ENCODE results near the gene TRIML2. TPM values are rescaled to one million over a fixed set of nuclear protein-coding genes. Genes with fewer than 3 reads are reported as not detected.

The TRIML2 gene
- total RNA-seq, 3 donors from 2014 or later: not detected

GRCh38 chr4:188139141-188139540 is 29.7 kb upstream of the TRIML2 start, which contains the start of gene TRIML1:
TSS of gene TRIML1 (plus strand) at chr4:188139441. CDS start at chr4:188139559, 118 bp downstream.
- Histone ChIP-seq H3K4me3 (no peak within 1 kb of the TSS), H3K27me3 (no peaks in the 10 kb centered on the region), H3K9me3 (no peaks in the 10 kb centered on the region), H3K27ac (no peak within 1 kb of the TSS), H3K4me1 (no peaks in the 10 kb centered on the region), H3K36me3 (no peaks in the 10 kb centered on the region)
- TF ChIP-seq, protein P1, sequence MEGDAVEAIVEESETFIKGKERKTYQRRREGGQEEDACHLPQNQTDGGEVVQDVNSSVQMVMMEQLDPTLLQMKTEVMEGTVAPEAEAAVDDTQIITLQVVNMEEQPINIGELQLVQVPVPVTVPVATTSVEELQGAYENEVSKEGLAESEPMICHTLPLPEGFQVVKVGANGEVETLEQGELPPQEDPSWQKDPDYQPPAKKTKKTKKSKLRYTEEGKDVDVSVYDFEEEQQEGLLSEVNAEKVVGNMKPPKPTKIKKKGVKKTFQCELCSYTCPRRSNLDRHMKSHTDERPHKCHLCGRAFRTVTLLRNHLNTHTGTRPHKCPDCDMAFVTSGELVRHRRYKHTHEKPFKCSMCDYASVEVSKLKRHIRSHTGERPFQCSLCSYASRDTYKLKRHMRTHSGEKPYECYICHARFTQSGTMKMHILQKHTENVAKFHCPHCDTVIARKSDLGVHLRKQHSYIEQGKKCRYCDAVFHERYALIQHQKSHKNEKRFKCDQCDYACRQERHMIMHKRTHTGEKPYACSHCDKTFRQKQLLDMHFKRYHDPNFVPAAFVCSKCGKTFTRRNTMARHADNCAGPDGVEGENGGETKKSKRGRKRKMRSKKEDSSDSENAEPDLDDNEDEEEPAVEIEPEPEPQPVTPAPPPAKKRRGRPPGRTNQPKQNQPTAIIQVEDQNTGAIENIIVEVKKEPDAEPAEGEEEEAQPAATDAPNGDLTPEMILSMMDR (IDR thresholded peaks at IDR 0.05): no peak
- TF ChIP-seq POLR2AphosphoS5 (IDR thresholded peaks at IDR 0.05) (no peak), POLR2A (IDR thresholded peaks at IDR 0.05) (no peak)
- intact Hi-C loops (cut with DNase I; ENCODE audit: low total_unique reads): no loop called here
- DNase-seq (ENCODE audit: low spot score in 2 of 2): no peak

DNA sequence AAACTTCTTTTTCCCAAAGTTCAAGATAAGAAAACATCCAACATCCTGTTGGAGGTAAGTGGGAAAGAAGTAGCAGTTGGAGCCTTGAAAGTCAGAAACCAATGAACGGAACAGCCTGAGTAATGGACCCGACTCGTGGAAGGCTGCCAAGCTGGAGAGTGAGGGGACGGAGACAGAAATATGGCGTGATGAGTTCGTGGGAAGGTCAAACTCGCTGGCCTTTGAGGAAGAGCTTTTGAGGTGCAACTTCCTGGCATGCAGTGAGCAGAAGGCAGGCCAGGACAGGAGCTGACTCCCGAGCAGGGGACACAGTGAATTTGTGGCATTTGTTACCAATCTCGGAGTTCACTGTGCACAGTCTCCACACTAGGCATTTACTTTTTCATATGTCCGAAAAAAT is 28.8 kb upstream of the TRIML2 start:
- no peak for DNase-seq (ENCODE audit: low spot score in 2 of 2)
- Histone ChIP-seq H3K9me3 (no peaks in the 10 kb centered on the region), H3K4me3 (no peak overlapping the region), H3K36me3 (no peaks in the 10 kb centered on the region), H3K27me3 (no peaks in the 10 kb centered on the region), H3K4me1 (no peaks in the 10 kb centered on the region), H3K27ac (no peak overlapping the region)
- TF ChIP-seq, protein P1 (IDR thresholded peaks at IDR 0.05): no peak
- TF ChIP-seq POLR2A (IDR thresholded peaks at IDR 0.05) (no peak), POLR2AphosphoS5 (IDR thresholded peaks at IDR 0.05) (no peak)
- intact Hi-C loops (cut with DNase I; ENCODE audit: low total_unique reads): no loop called here

DNA sequence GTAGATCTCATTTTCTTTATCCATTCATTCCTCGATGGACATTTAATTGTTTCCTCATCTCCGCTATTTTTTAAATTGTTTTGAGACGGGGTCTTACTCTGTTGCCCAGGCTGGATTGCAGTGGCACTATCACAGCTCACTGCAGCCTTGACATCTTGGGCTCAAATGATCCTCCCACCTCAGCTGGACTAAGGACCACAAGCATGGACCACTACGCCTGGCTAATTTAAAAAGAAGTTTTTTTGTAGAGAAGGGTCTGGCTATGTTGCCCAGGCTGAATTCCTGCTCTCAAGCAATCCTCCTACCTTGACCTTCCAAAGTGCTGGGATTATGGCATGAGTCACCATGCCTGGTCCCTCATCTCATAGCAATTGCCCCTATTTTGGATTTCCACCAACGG is 22.8 kb upstream of the TRIML2 start:
- no peak overlapping the region for H3K27ac ChIP-seq
- DNase-seq (ENCODE audit: low spot score in 2 of 2): no peak
- H3K36me3 ChIP-seq: no peaks in the 10 kb centered on the region
- no peak for TF ChIP-seq POLR2A (IDR thresholded peaks at IDR 0.05)
- TF ChIP-seq, protein P1 (IDR thresholded peaks at IDR 0.05): no peak
- TF ChIP-seq POLR2AphosphoS5 (IDR thresholded peaks at IDR 0.05): no peak
- H3K4me1 ChIP-seq: no peaks in the 10 kb centered on the region
- no peaks in the 10 kb centered on the region for H3K27me3 ChIP-seq
- no peaks in the 10 kb centered on the region for H3K9me3 ChIP-seq
- intact Hi-C loops (cut with DNase I; ENCODE audit: low total_unique reads): no loop called here
- H3K4me3 ChIP-seq: no peak overlapping the region

DNA sequence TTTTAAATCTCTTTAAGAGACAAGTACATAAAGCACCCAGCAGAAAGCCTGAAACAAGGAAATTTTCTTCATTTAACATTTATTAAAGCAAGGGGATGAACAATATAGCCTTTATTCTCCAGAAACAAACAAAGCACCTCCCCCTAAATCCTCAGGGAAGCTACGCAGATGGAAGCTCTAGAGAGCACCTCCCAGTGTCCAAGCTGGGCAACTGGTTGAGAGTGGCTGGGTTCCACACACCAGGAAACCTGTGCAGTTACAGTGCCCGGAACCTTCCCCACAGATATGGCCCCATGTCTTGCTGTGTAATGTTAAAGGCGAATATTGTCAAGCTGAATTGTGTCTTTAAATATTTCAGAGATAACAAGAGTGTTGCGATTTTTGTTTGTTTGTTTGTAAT is 21.0 kb upstream of the TRIML2 start:
- H3K4me3 ChIP-seq: no peak overlapping the region
- H3K4me1 ChIP-seq: no peaks in the 10 kb centered on the region
- H3K27me3 ChIP-seq: no peaks in the 10 kb centered on the region
- H3K27ac ChIP-seq: no peak overlapping the region
- DNase-seq (ENCODE audit: low spot score in 2 of 2): no peak
- no peaks in the 10 kb centered on the region for H3K9me3 ChIP-seq
- intact Hi-C loops (cut with DNase I; ENCODE audit: low total_unique reads): no loop called here
- H3K36me3 ChIP-seq: no peaks in the 10 kb centered on the region
- TF ChIP-seq POLR2AphosphoS5 (IDR thresholded peaks at IDR 0.05) (no peak), POLR2A (IDR thresholded peaks at IDR 0.05) (no peak)

- H3K27ac ChIP-seq: no peak overlapping the region
These were observed 17.9 kb upstream of the TRIML2 start for GRCh38 chr4:188127214-188127874.

More at GRCh38 chr4:188127214-188127874, 17.9 kb upstream of the TRIML2 start:
- intact Hi-C loops (cut with DNase I; ENCODE audit: low total_unique reads): no loop called here
- Histone ChIP-seq H3K27me3 (no peaks in the 10 kb centered on the region), H3K4me3 (no peak overlapping the region), H3K9me3 (no peaks in the 10 kb centered on the region), H3K4me1 (no peaks in the 10 kb centered on the region), H3K36me3 (no peaks in the 10 kb centered on the region)
- DNase-seq (ENCODE audit: low spot score in 2 of 2): no peak
- TF ChIP-seq, protein P1 (IDR thresholded peaks at IDR 0.05): no peak
- TF ChIP-seq POLR2AphosphoS5 (IDR thresholded peaks at IDR 0.05) (no peak), POLR2A (IDR thresholded peaks at IDR 0.05) (no peak)

All from breast epithelium (tissue), 4 donors.